Effector memory CD4-positive, alpha-beta T cell (primary cell): ENCODE results near the gene HIGD2A.

Experiments used
- DNase-seq, 3 donors: peaks; one replicate each; pipeline ENCODE4 v3.0.0-alpha.2; 2020
- H3K27ac ChIP-seq: 2 replicates; pipeline ENCODE4 v1.7.0; 2013; ENCODE audit warnings: mild to moderate bottlenecking, low read length, moderate library complexity; ENCODE audit not compliant: insufficient read depth, poor library complexity, severe bottlenecking
- H3K27me3 ChIP-seq: replicated peaks from 2 replicates; pipeline ENCODE4 v1.7.0; 2013; ENCODE audit warnings: mild to moderate bottlenecking, low read length; ENCODE audit not compliant: insufficient read depth, control insufficient read depth, poor library complexity, severe bottlenecking
- H3K36me3 ChIP-seq: 2 replicates; pipeline ENCODE4 v1.7.0; 2013; ENCODE audit warnings: mild to moderate bottlenecking, low read length, moderate library complexity; ENCODE audit not compliant: control insufficient read depth, insufficient read depth
- H3K4me1 ChIP-seq: 2 replicates; pipeline ENCODE4 v1.7.0; 2013; ENCODE audit warnings: low read length, mild to moderate bottlenecking; ENCODE audit not compliant: control insufficient read depth, insufficient read depth, poor library complexity, severe bottlenecking
- H3K4me3 ChIP-seq: 2 replicates; pipeline ENCODE4 v1.7.0; 2013; ENCODE audit warnings: low read length, low read depth, mild to moderate bottlenecking; ENCODE audit not compliant: insufficient read depth, poor library complexity, severe bottlenecking
- H3K9me3 ChIP-seq: 2 replicates; pipeline ENCODE4 v1.7.0; 2013; ENCODE audit warnings: mild to moderate bottlenecking, low read length, moderate library complexity; ENCODE audit not compliant: control insufficient read depth

HIGD2A gene

DNA sequence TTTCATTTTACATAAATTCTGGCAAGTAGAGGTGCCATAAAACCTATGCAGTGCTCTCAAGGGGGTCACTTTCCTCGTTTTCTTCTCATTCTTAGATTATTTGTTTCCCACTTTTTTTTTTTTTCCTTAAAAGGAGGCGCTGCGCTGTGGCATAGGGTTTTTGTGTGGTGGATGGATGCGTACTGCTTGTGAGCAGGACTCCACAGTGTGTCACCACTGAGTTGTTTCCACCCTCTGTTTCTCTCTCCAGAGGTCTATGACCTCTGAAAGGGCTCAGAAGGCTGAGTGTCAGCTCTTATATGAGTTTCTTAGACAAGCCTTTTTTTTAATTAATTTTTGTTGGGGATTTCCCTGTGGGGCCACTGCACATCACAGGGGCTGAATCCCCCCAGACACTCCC, 41.4 kb downstream of the HIGD2A start:
- Histone ChIP-seq H3K36me3 (no peaks in the 10 kb centered on the region), H3K27ac (no peak overlapping the region), H3K4me3 (no peak overlapping the region), H3K4me1 (no peaks in the 10 kb centered on the region), H3K9me3 (no peaks in the 10 kb centered on the region), H3K27me3 (no peaks in the 10 kb centered on the region)
- no peak for DNase-seq

DNA sequence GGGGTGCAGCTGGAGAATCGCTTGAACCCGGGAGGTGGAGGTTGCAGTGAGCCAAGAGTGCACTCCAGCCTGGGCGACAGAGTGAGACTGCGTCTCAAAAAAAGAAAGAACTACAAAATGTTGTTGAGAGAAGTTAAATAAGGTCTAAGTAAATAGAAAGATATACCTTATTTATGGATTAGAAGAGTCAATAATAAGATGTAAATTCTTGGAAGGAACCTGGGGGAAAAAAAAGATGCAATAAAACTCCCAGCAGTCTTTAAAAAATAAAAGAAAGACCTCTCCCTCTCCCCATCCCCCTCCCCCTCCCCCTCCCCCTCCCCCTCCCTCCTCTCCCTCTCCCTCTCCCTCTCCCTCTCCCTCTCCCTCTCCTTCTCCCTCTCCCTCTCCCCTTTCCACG, 44.2 kb downstream of the HIGD2A start:
- H3K4me3 ChIP-seq: no peak overlapping the region
- H3K27ac ChIP-seq: no peak overlapping the region
- H3K36me3 ChIP-seq: no peaks in the 10 kb centered on the region
- H3K4me1 ChIP-seq: peaks cover 6% of the 10 kb centered on the region
- H3K27me3 ChIP-seq: no peaks in the 10 kb centered on the region
- no peak for DNase-seq
- no peaks in the 10 kb centered on the region for H3K9me3 ChIP-seq

DNA sequence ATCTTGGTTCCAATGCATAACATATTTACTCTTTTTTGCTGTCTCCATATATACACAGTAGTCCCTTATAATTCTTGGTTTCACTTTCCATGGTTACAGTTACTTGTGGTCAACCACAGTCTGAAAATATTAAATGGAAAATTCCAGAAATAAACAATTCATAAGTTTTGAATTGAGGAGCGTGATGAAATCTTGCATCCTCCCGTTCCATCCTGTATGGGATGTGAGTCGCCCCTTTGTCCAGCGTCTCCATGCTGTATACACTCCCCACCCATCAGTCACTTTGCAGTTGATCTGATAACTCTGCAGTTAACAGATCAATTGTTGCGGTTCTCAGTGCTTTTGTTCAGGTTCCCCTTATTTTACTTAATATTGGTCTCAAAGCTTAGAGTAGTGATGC, 48.1 kb downstream of the HIGD2A start:
- no peak for DNase-seq
- Histone ChIP-seq H3K27ac (no peak overlapping the region), H3K36me3 (no peaks in the 10 kb centered on the region), H3K4me3 (peak overlapping the region; percentile 29), H3K9me3 (no peaks in the 10 kb centered on the region), H3K27me3 (no peaks in the 10 kb centered on the region), H3K4me1 (peaks cover 6% of the 10 kb centered on the region)

DNA sequence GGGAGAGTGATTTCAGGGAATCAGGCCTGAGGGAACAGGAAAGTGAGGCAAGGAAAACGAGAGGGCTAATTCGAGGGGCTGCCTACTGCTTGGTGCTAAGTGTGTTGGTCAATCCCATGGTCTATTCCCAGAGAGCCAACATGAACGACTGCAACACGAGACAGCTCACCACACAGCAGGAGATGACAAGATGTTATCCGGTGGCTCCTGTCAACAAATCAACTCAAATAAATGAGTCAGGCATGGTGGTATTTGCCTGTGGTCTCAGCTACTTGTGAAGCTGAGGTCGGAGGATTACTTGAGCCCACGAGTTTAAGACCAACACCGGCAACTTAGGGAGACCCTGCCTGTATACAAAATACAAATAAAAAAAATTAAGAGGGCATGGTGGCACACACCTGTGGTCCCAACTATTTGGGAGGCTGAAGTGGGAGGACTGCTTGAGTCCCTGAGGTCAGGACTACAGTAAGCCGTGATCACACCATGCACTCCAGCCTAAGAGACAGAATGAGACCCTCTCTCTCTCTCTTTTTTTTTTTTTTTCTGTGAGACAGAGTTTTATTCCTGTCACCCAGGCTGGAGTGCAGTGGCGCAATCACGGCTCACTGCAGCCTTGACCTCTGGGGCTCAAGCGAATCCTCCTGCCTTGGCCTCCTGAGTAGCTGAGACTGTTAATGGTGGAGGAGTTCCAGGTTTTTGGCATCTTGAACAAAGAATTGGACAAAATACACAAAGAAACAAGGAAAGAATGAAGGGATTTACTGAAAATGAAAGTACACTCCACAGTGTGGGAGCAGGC, 50.6 kb downstream of the HIGD2A start:
- DNase-seq: no peak
- H3K27ac ChIP-seq: no peak overlapping the region
- H3K9me3 ChIP-seq: no peaks in the 10 kb centered on the region
- H3K36me3 ChIP-seq: no peaks in the 10 kb centered on the region
- no peak overlapping the region for H3K4me3 ChIP-seq
- H3K27me3 ChIP-seq: no peaks in the 10 kb centered on the region
- peaks cover 6% of the 10 kb centered on the region for H3K4me1 ChIP-seq
